ENCODE data around the gene RBFA. TPM values are rescaled to one million over a fixed set of nuclear protein-coding genes. Genes with fewer than 3 reads are reported as not detected.

The RBFA gene
- total RNA-seq, 4 donors from 2014 or later: 18.2 to 54.7 (median 30.8) TPM

GRCh38 chr18:80059945-80060344 is 25.7 kb downstream of the RBFA start:
- Histone ChIP-seq H3K27ac (no peak overlapping the region), H3K36me3 (no peaks in the 10 kb centered on the region), H3K9me3 (peaks cover 0 to 5% of the 10 kb centered on the region in 2 donors), H3K4me3 (no peak overlapping the region), H3K27me3 (no peaks in the 10 kb centered on the region), H3K4me1 (no peaks in the 10 kb centered on the region)
- DNase-seq: no peak
- TF ChIP-seq CTCF (IDR thresholded peaks at IDR 0.05): no peak
- no peak for TF ChIP-seq POLR2A (IDR thresholded peaks at IDR 0.05)
- intact Hi-C loops (cut with DNase I; ENCODE audit: low total_unique reads): no loop called here

GRCh38 chr18:80065705-80066104 is 31.5 kb downstream of the RBFA start:
- intact Hi-C loops (cut with DNase I; ENCODE audit: low total_unique reads): no loop called here
- Histone ChIP-seq H3K36me3 (no peaks in the 10 kb centered on the region), H3K4me1 (no peaks in the 10 kb centered on the region), H3K9me3 (peaks cover 0 to 5% of the 10 kb centered on the region in 2 donors), H3K27ac (no peak overlapping the region), H3K27me3 (no peaks in the 10 kb centered on the region), H3K4me3 (no peak overlapping the region)
- DNase-seq: no peak
- TF ChIP-seq CTCF (IDR thresholded peaks at IDR 0.05) (no peak), POLR2A (IDR thresholded peaks at IDR 0.05) (no peak)

- no peak for TF ChIP-seq POLR2A (IDR thresholded peaks at IDR 0.05)
- TF ChIP-seq CTCF (IDR thresholded peaks at IDR 0.05): no peak
- no peaks in the 10 kb centered on the region for H3K4me1 ChIP-seq
- intact Hi-C loops (cut with DNase I; ENCODE audit: low total_unique reads): no loop called here
- no peaks in the 10 kb centered on the region for H3K9me3 ChIP-seq
- H3K27ac ChIP-seq: no peak overlapping the region
- H3K36me3 ChIP-seq: no peaks in the 10 kb centered on the region
- no peak for DNase-seq
- no peaks in the 10 kb centered on the region for H3K27me3 ChIP-seq
- H3K4me3 ChIP-seq: no peak overlapping the region
Observed at GRCh38 chr18:80067321-80067720, 33.1 kb downstream of the RBFA start.

GRCh38 chr18:80067897-80068296 is 33.7 kb downstream of the RBFA start:
- no peaks in the 10 kb centered on the region for H3K36me3 ChIP-seq
- H3K9me3 ChIP-seq: no peaks in the 10 kb centered on the region
- H3K4me3 ChIP-seq: no peak overlapping the region
- no peak for DNase-seq
- intact Hi-C loops (cut with DNase I; ENCODE audit: low total_unique reads): no loop called here
- TF ChIP-seq POLR2A (IDR thresholded peaks at IDR 0.05): no peak
- no peak for TF ChIP-seq CTCF (IDR thresholded peaks at IDR 0.05)
- H3K4me1 ChIP-seq: no peaks in the 10 kb centered on the region
- H3K27ac ChIP-seq: no peak overlapping the region
- H3K27me3 ChIP-seq: no peaks in the 10 kb centered on the region

DNA sequence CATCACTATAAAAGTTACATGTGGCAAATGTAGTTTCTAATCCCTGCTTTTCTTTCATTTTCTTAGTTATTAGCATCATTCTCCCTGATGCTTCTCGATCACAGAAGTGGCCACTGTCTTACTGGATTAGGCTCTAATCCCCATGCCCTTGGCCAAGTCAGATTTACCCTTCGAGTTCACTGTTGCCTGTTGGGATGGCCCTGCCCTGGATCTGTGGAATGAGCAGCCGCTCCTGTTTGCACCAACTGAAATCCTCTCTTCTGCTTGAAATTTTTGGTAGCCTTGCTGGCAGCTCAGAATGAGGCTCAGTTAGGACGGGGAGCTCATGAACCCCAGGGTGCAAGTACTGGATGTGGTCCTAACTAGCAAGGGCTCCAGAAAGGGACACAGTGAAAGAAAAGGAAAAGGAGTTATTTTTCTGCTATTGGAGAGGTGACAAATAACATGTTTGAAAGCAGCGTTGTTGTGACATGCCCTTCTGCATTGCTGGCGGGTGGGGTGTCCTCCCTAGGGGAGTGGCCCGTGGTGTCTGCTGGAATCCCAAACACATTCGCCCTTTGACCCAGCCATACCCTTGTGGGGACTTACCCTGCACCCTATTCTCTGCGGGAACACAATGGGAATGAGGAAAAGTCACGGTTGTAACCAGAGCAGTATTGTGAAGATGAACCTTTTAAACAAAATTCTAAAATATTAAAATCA is 34.5 kb downstream of the RBFA start:
- Histone ChIP-seq H3K27ac (no peak overlapping the region), H3K9me3 (no peaks in the 10 kb centered on the region), H3K4me1 (no peaks in the 10 kb centered on the region), H3K4me3 (no peak overlapping the region), H3K36me3 (no peaks in the 10 kb centered on the region), H3K27me3 (no peaks in the 10 kb centered on the region)
- DNase-seq: no peak
- intact Hi-C loops (cut with DNase I; ENCODE audit: low total_unique reads): no loop called here
- no peak for TF ChIP-seq CTCF (IDR thresholded peaks at IDR 0.05)
- TF ChIP-seq POLR2A (IDR thresholded peaks at IDR 0.05): no peak

All from uterus (tissue), 4 donors.